Suprapubic skin (tissue), 4 donors: ENCODE data around the gene EXOC6. TPM values are rescaled to one million over a fixed set of nuclear protein-coding genes. Genes with fewer than 3 reads are reported as not detected.

Experiments used
- DNase-seq, 2 donors: peaks; one replicate each; pipeline ENCODE4 v3.0.0-alpha.2; 2019; ENCODE audit warnings: low spot score in 2 of 2
- H3K27ac ChIP-seq: fragments of 200-600 bp; sonication (generic); one replicate; pipeline ENCODE4 v1.5.1; 2019
- H3K27me3 ChIP-seq: fragments of 200-600 bp; sonication (generic); one replicate; pipeline ENCODE4 v1.5.1; 2019
- H3K36me3 ChIP-seq: fragments of 200-600 bp; sonication (generic); one replicate; pipeline ENCODE4 v1.5.1; 2019
- H3K4me1 ChIP-seq: fragments of 200-600 bp; sonication (generic); one replicate; pipeline ENCODE4 v1.5.1; 2019
- H3K4me3 ChIP-seq: fragments of 200-600 bp; sonication (generic); one replicate; pipeline ENCODE4 v1.5.1; 2019; ENCODE audit warnings: mild to moderate bottlenecking
- H3K9me3 ChIP-seq: fragments of 200-600 bp; sonication (generic); one replicate; pipeline ENCODE4 v1.5.1; 2019
- CTCF ChIP-seq, 2 donors: fragments of 200-600 bp in 1 of 2; fragments of 450-650 bp in 1 of 2; sonication (generic) in 1 of 2; IDR thresholded peaks; one replicate each; pipeline ENCODE4 v1.5.1; 2016 to 2019; ENCODE audit warnings: antibody characterized with exemption in 2 of 2, mild to moderate bottlenecking in 1 of 2, moderate library complexity in 1 of 2
- EP300 ChIP-seq: sonication (generic); formaldehyde crosslinking; IDR thresholded peaks from one replicate; pipeline ENCODE4 v1.6.1; 2017; ENCODE audit warnings: antibody characterized with exemption
- POLR2A ChIP-seq, 2 donors: fragments of 450-650 bp; IDR thresholded peaks; one replicate each; pipeline ENCODE4 v1.6.1; 2017; ENCODE audit warnings: antibody characterized with exemption in 2 of 2, mild to moderate bottlenecking in 2 of 2, moderate library complexity in 2 of 2
- POLR2AphosphoS5 ChIP-seq, 3 donors: sonication (generic); formaldehyde crosslinking; IDR thresholded peaks; one replicate each; pipeline ENCODE4 v1.6.1; 2017; ENCODE audit warnings: antibody characterized with exemption in 3 of 3
- WGBS: methylation state at CpG from one replicate; pipeline ENCODE4 v1.1.5; 2018; 5-methylcytosine and 5-hydroxymethylcytosine counted together
- total RNA-seq, 4 donors: library from RNA; depleted of rRNA; stranded (reverse); fragments of >200 nt; gene quantifications; one replicate each; pipeline ENCODE4 v1.1.0, GENCODE V29; 2016

EXOC6 gene
- total RNA-seq = 1 to 10 TPM; 5.0 to 9.3 (median 8.3) TPM

- peak within 1 kb of the TSS; percentile 89 for H3K27ac ChIP-seq
- H3K9me3 ChIP-seq = no peaks in the 10 kb centered on the region
- peak; percentile 86 for DNase-seq
- WGBS = 1% methylated on average over 12 of the region's 103 CpGs
- no peaks in the 10 kb centered on the region for H3K36me3 ChIP-seq
- TF ChIP-seq CTCF (IDR thresholded peaks at IDR 0.05) (no peak), POLR2A (IDR thresholded peaks at IDR 0.05) (no peak), EP300 (no peak), POLR2AphosphoS5 (IDR thresholded peaks at IDR 0.05) (no peak)
- peak within 1 kb of the TSS; percentile 97 for H3K4me3 ChIP-seq
- H3K27me3 ChIP-seq = no peaks in the 10 kb centered on the region
- peaks cover 15% of the 10 kb centered on the region for H3K4me1 ChIP-seq
These were observed at the start of gene EXOC6 for GRCh38 chr10:92848441-92849233. EXOC6 (plus strand) TSS chr10:92848520; CDS start chr10:92848534, 14 bp downstream.

- Histone ChIP-seq H3K36me3 (no peaks in the 10 kb centered on the region), H3K27me3 (no peaks in the 10 kb centered on the region), H3K4me3 (no peak overlapping the region), H3K27ac (no peak overlapping the region), H3K4me1 (no peaks in the 10 kb centered on the region), H3K9me3 (no peaks in the 10 kb centered on the region)
- TF ChIP-seq CTCF (IDR thresholded peaks at IDR 0.05) (no peak), POLR2A (IDR thresholded peaks at IDR 0.05) (no peak), EP300 (no peak), POLR2AphosphoS5 (IDR thresholded peaks at IDR 0.05) (no peak)
- no peak for DNase-seq
- 61% methylated on average over 2 of the region's 2 CpGs for WGBS
These were observed 48.8 kb upstream of the EXOC6 start for GRCh38 chr10:92799568-92799967.

- no peaks in the 10 kb centered on the region for H3K9me3 ChIP-seq
- H3K27ac ChIP-seq = no peak overlapping the region
- no peaks in the 10 kb centered on the region for H3K4me1 ChIP-seq
- H3K4me3 ChIP-seq = no peak overlapping the region
- no peak for DNase-seq
- H3K27me3 ChIP-seq = no peaks in the 10 kb centered on the region
- TF ChIP-seq POLR2A (IDR thresholded peaks at IDR 0.05) = no peak
- no peak for TF ChIP-seq POLR2AphosphoS5 (IDR thresholded peaks at IDR 0.05)
- TF ChIP-seq CTCF (IDR thresholded peaks at IDR 0.05) = no peak
- no peak for TF ChIP-seq EP300
- WGBS = 65% methylated on average over 5 of the region's 5 CpGs
- H3K36me3 ChIP-seq = no peaks in the 10 kb centered on the region
These were observed 48.1 kb upstream of the EXOC6 start for GRCh38 chr10:92800134-92800733.

- H3K27ac ChIP-seq = no peak overlapping the region
- H3K36me3 ChIP-seq = no peaks in the 10 kb centered on the region
- TF ChIP-seq EP300 (no peak), CTCF (IDR thresholded peaks at IDR 0.05) (no peak), POLR2AphosphoS5 (IDR thresholded peaks at IDR 0.05) (no peak), POLR2A (IDR thresholded peaks at IDR 0.05) (no peak)
- no peak for DNase-seq
- peaks cover 1% of the 10 kb centered on the region for H3K27me3 ChIP-seq
- H3K4me1 ChIP-seq = no peaks in the 10 kb centered on the region
- no peak overlapping the region for H3K4me3 ChIP-seq
- 74% methylated on average over 9 of the region's 9 CpGs for WGBS
- no peaks in the 10 kb centered on the region for H3K9me3 ChIP-seq
These were observed 46.1 kb upstream of the EXOC6 start for GRCh38 chr10:92801978-92802872.
